OCI-LY1 (cell line): Measurements from ENCODE around the gene DNAAF3.

Source experiments
- EZH2 ChIP-seq: fragments of 200-600 bp; sonication (generic), shearing (Covaris generic); IDR thresholded peaks from 2 replicates; pipeline ENCODE4 v1.8.0; 2017; ENCODE audit warnings: borderline replicate concordance, mixed run types, mild to moderate bottlenecking, antibody characterized with exemption, low read length, moderate library complexity, mixed read lengths
- TF ChIP-seq, protein P1 (sequence below): fragments of 200-600 bp; sonication (generic), shearing (Covaris generic); IDR thresholded peaks from 2 replicates; pipeline ENCODE4 v1.5.1; 2017; ENCODE audit warnings: mild to moderate bottlenecking, antibody characterized with exemption, low read length, moderate library complexity, mixed read lengths

DNA sequence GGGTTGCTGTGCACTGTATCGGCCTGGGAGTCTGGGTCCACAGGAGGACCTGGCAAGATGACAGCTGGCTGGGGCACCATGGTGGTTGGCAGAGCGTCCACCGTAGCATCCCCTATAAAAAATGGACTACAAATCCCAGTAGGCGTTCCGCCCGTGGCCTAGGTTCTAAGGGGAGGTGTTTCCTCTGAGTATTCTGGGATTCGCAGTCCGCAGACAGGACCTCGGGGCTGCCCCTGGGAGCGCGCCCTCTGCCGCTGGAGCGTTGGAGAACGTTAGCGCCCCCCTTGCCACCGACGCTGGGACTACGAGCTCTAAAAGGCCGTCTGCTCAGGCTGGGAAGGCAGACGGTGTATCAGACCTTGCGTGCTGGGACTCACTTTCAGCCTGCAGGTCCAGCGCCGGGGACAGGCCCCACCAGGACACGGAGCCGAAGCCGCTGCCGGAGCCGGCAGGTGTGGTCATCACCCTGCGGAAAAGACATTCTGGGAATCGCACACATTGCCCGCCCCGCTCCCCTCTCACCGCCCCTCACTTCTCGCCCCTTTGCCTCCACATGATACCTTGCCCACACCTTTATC, 372 bp downstream of the DNAAF3 start:
- TF ChIP-seq, protein P1, sequence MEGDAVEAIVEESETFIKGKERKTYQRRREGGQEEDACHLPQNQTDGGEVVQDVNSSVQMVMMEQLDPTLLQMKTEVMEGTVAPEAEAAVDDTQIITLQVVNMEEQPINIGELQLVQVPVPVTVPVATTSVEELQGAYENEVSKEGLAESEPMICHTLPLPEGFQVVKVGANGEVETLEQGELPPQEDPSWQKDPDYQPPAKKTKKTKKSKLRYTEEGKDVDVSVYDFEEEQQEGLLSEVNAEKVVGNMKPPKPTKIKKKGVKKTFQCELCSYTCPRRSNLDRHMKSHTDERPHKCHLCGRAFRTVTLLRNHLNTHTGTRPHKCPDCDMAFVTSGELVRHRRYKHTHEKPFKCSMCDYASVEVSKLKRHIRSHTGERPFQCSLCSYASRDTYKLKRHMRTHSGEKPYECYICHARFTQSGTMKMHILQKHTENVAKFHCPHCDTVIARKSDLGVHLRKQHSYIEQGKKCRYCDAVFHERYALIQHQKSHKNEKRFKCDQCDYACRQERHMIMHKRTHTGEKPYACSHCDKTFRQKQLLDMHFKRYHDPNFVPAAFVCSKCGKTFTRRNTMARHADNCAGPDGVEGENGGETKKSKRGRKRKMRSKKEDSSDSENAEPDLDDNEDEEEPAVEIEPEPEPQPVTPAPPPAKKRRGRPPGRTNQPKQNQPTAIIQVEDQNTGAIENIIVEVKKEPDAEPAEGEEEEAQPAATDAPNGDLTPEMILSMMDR: no peak
- no peak for TF ChIP-seq EZH2
